Measurements from ENCODE around the gene MGAT4A.

GRCh38 chr2:98578231-98578630 is 152.7 kb downstream of the MGAT4A start:
- TF ChIP-seq POLR2A (IDR thresholded peaks at IDR 0.05) (no peak), CTCF (IDR thresholded peaks at IDR 0.05) (no peak)

Data from testis (tissue), 2 donors.